ENCODE results near the gene MID1. TPM values are rescaled to one million over a fixed set of nuclear protein-coding genes. Genes with fewer than 3 reads are reported as not detected.

Gene MID1
- total and polyA plus RNA-seq, 2 experiments from 2014 or later: 34.6 to 63.9 TPM

DNA sequence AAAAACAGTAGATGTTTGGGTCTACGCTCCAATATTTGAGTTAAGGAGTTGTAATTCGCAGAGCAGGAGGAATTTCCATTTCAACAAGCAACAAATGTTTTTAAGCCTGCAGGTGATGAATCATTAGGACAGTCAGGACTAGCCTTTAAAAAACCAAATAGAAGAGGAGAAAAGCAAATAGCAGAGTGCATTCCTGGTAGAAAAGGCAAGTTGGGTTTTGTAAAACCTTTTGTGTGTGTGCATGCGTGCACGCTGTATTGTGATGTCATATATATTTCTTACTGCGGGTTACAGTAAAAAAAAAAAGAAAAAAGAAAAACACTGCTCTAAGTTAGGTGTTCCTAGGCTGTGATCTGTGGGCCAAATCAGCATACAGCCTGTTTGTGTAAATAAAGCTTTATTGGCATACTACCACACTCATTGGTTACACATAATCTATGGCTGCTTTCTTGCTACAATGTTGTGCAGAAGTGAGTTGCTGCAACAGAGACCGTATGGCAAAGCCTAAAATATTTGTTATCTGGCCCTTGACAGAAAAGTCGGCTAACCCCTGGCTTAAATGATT, 135.6 kb downstream of the MID1 start:
- no peaks in the 10 kb centered on the region for H3K36me3 ChIP-seq
- H3K9me3 ChIP-seq (ENCODE audit: low read depth): no peaks in the 10 kb centered on the region
- H3K4me3 ChIP-seq: no peak overlapping the region
- DNase-seq (ENCODE audit: low read depth in 1 of 2, low spot score in 1 of 2): no peak
- no peaks in the 10 kb centered on the region for H3K27me3 ChIP-seq
- H3K4me1 ChIP-seq (ENCODE audit: low read depth): peaks cover 32% of the 10 kb centered on the region
- peak overlapping the region; percentile 90 for H3K27ac ChIP-seq
- TF ChIP-seq, protein P1, sequence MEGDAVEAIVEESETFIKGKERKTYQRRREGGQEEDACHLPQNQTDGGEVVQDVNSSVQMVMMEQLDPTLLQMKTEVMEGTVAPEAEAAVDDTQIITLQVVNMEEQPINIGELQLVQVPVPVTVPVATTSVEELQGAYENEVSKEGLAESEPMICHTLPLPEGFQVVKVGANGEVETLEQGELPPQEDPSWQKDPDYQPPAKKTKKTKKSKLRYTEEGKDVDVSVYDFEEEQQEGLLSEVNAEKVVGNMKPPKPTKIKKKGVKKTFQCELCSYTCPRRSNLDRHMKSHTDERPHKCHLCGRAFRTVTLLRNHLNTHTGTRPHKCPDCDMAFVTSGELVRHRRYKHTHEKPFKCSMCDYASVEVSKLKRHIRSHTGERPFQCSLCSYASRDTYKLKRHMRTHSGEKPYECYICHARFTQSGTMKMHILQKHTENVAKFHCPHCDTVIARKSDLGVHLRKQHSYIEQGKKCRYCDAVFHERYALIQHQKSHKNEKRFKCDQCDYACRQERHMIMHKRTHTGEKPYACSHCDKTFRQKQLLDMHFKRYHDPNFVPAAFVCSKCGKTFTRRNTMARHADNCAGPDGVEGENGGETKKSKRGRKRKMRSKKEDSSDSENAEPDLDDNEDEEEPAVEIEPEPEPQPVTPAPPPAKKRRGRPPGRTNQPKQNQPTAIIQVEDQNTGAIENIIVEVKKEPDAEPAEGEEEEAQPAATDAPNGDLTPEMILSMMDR (IDR thresholded peaks at IDR 0.05; ENCODE audit: low read depth, low read length): no peak

DNA sequence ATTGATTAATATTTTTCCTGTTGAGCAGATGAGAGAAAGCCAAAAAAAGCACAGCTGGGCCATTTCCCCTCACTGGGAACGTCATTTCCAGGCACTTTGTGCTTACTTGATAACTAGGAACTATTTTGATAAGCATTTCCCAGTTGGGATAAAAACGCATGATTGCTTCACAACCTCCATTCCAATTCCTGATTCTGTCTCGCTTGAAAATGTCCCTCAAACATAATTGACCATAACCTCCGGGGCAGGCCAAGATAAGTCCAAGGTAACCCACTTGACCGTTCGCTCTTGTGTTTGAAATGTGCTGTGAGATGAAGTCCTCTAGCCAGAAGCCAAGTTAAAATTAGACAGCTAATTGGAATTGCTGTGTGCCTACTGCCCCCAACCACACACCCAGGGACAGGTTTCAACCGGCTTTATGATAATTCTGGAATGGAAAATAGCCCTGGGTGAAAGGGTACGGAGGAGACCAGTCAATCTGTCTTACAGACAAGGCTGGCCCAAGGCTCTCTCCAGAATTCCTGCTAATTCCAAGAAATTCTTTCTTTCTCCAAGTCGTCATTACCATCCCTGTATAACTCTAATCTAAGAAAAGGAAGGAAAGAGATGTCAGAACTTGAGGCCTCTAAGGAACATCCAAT, 137.1 kb downstream of the MID1 start:
- no peaks in the 10 kb centered on the region for H3K9me3 ChIP-seq (ENCODE audit: low read depth)
- peaks cover 38% of the 10 kb centered on the region for H3K4me1 ChIP-seq (ENCODE audit: low read depth)
- no peaks in the 10 kb centered on the region for H3K36me3 ChIP-seq
- TF ChIP-seq, protein P1 (IDR thresholded peaks at IDR 0.05; ENCODE audit: low read depth, low read length): no peak
- no peak overlapping the region for H3K4me3 ChIP-seq
- peak; percentile 75 to 76 for DNase-seq (ENCODE audit: low read depth in 1 of 2, low spot score in 1 of 2)
- H3K27ac ChIP-seq: peak overlapping the region; percentile 90
- H3K27me3 ChIP-seq: no peaks in the 10 kb centered on the region

DNA sequence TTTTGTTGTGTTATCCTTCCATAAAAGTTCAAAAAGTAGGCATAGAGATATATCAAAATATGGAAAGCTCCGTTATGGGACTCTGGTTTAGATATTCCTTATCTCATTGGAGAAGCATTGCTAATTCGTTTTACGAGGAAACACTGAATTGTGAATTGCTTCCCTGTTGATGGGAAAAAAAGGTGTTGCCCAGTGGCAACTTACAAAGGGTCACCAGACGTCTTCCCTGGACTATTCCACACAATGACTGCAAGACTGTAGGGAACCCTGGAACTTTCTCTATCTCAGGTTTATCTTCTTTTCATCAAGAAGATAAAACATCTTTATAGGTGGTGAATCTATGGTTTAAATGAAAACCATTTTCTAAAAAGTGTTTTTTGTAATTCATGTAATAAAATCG, 137.7 kb downstream of the MID1 start:
- no peak for DNase-seq (ENCODE audit: low read depth in 1 of 2, low spot score in 1 of 2)
- TF ChIP-seq, protein P1 (IDR thresholded peaks at IDR 0.05; ENCODE audit: low read depth, low read length): no peak
- Histone ChIP-seq H3K27ac (peak overlapping the region; percentile 90), H3K36me3 (no peaks in the 10 kb centered on the region), H3K4me1 (ENCODE audit: low read depth) (peaks cover 38% of the 10 kb centered on the region), H3K9me3 (ENCODE audit: low read depth) (no peaks in the 10 kb centered on the region), H3K4me3 (no peak overlapping the region), H3K27me3 (no peaks in the 10 kb centered on the region)

DNA sequence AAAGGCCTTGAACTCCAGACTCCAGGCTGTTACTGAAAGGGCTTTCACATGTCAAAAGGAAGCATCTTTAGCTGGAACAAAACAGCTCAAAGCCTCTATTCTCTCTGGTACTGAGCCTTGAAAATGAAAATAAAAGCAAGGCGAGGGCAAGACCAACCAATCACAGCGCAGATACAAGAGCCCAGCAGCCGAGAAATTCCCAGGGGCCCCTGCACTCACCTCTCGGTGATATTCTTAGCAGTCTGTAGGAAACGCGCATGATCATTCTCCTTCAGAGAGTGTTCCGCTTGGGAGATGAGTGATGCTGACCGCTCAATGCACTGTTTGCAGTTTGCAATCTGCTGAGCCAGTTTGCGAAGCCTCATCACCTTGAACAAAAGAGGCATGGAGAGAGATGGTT, 138.1 kb downstream of the MID1 start:
- Histone ChIP-seq H3K27ac (peak overlapping the region; percentile 90), H3K9me3 (ENCODE audit: low read depth) (no peaks in the 10 kb centered on the region), H3K36me3 (no peaks in the 10 kb centered on the region), H3K4me3 (no peak overlapping the region), H3K4me1 (ENCODE audit: low read depth) (peaks cover 38% of the 10 kb centered on the region), H3K27me3 (no peaks in the 10 kb centered on the region)
- peak in 1 of 2 donors; percentile 50 for DNase-seq (ENCODE audit: low read depth in 1 of 2, low spot score in 1 of 2)
- TF ChIP-seq, protein P1 (IDR thresholded peaks at IDR 0.05; ENCODE audit: low read depth, low read length): no peak

DNA sequence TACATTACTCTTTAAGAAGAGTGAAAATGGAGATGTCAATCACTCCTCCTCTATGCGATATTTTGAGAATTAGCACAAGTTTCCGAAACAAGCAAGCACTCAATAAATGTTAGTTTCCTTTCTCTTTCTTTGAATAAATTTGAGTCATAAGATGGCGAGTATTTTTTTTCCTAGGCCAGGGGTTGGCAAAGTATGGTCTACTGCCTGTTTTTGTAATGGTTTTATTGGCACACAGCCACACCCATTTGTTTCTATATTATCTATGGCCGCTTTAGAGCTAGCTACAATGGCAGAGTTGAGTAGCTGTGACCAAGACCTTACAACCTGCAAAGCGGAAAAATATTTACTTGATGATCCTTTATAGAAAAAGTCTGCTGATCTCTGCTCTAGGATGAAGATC, 139.5 kb downstream of the MID1 start:
- Histone ChIP-seq H3K4me1 (ENCODE audit: low read depth) (peaks cover 37% of the 10 kb centered on the region), H3K36me3 (no peaks in the 10 kb centered on the region), H3K27me3 (no peaks in the 10 kb centered on the region), H3K4me3 (no peak overlapping the region), H3K9me3 (ENCODE audit: low read depth) (no peaks in the 10 kb centered on the region), H3K27ac (no peak overlapping the region)
- TF ChIP-seq, protein P1 (IDR thresholded peaks at IDR 0.05; ENCODE audit: low read depth, low read length): no peak
- DNase-seq (ENCODE audit: low read depth in 1 of 2, low spot score in 1 of 2): no peak

All from cardiac muscle cell (in vitro differentiated cells and primary cell).